Measurements from ENCODE around the gene ALDOC.
"Not testable (repeated sequence)": the region's sequence is repeated elsewhere in the genome, so short reads cannot be mapped to it uniquely, and the experiment has no call there.

DNA sequence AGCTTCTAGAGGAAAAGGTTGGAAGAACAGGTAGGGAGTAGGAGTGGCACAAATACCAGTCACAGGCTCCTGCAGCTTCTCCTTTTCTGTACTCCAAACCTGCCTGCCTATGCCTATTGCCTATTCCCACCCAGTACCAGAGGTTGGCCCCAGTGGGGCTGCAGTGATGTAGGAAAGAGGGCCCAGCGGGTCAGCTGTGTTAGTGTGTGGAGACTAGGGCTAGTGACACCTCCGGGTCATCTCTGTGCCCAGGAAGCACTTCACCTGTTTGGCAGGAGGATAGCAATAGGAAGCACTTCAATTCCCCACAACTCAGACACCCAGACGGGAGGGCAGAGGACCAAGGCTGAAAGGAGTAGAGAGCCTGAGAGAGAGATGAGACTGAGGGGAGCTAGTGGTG is 679 bp downstream of the ALDOC start:
- TF ChIP-seq, protein P1, sequence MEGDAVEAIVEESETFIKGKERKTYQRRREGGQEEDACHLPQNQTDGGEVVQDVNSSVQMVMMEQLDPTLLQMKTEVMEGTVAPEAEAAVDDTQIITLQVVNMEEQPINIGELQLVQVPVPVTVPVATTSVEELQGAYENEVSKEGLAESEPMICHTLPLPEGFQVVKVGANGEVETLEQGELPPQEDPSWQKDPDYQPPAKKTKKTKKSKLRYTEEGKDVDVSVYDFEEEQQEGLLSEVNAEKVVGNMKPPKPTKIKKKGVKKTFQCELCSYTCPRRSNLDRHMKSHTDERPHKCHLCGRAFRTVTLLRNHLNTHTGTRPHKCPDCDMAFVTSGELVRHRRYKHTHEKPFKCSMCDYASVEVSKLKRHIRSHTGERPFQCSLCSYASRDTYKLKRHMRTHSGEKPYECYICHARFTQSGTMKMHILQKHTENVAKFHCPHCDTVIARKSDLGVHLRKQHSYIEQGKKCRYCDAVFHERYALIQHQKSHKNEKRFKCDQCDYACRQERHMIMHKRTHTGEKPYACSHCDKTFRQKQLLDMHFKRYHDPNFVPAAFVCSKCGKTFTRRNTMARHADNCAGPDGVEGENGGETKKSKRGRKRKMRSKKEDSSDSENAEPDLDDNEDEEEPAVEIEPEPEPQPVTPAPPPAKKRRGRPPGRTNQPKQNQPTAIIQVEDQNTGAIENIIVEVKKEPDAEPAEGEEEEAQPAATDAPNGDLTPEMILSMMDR (IDR thresholded peaks at IDR 0.05; ENCODE audit: low read depth, low read length, missing input control) = not testable (repeated sequence)
- TF ChIP-seq TAF1 (conservative IDR thresholded peaks at IDR 0.05); YY1 (IDR thresholded peaks at IDR 0.05); SP1 (IDR thresholded peaks at IDR 0.05); JUND (IDR thresholded peaks at IDR 0.05); ZBTB33 (IDR thresholded peaks at IDR 0.05); FOXA1 (IDR thresholded peaks at IDR 0.05); HNF4A (conservative IDR thresholded peaks at IDR 0.05); RAD21 (IDR thresholded peaks at IDR 0.05); GABPA (IDR thresholded peaks at IDR 0.05 in 1 of 2, conservative IDR thresholded peaks at IDR 0.05 in 1 of 2): not testable (repeated sequence)
- TF ChIP-seq, protein P2, sequence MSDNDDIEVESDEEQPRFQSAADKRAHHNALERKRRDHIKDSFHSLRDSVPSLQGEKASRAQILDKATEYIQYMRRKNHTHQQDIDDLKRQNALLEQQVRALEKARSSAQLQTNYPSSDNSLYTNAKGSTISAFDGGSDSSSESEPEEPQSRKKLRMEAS (IDR thresholded peaks at IDR 0.05) = not testable (repeated sequence)
- TF ChIP-seq, protein P3, sequence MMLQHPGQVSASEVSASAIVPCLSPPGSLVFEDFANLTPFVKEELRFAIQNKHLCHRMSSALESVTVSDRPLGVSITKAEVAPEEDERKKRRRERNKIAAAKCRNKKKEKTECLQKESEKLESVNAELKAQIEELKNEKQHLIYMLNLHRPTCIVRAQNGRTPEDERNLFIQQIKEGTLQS (IDR thresholded peaks at IDR 0.05) = not testable (repeated sequence)

Measured in liver (tissue), 3 donors.